ENCODE results near the gene DCHS1. TPM values are rescaled to one million over a fixed set of nuclear protein-coding genes. Genes with fewer than 3 reads are reported as not detected.
A peak's percentile ranks its signal among the peaks of the same experiment; 100 is the strongest.

Gene DCHS1
- total and polyA plus RNA-seq, 2 of the 13 experiments (the other 11 are each of a cell fraction or from before 2014, with no cell fraction given) = under 0.01 to 0.03 TPM

- peak; percentile 50; the same call in 1 of the 2 replicates for TF ChIP-seq PAXIP1 (CRISPR knock-in tag; conservative IDR thresholded peaks at IDR 0.05)
- TF ChIP-seq THRA (CRISPR knock-in tag; IDR thresholded peaks at IDR 0.05; ENCODE audit: borderline replicate concordance) = peak; percentile 53; the same call in 1 of the 2 replicates
- no peak for TF ChIP-seq ZNF83 (CRISPR knock-in tag; IDR thresholded peaks at IDR 0.05; ENCODE audit: borderline replicate concordance)
- TF ChIP-seq CEBPB (IDR thresholded peaks at IDR 0.05; ENCODE audit: borderline replicate concordance, low read depth, low read length) = no peak
- no peak for TF ChIP-seq MZF1 (CRISPR knock-in tag; IDR thresholded peaks at IDR 0.05; ENCODE audit: borderline replicate concordance)
- TF ChIP-seq POGK (CRISPR knock-in tag; conservative IDR thresholded peaks at IDR 0.05) = peak; percentile 95
- peak; percentile 93 for TF ChIP-seq HDAC1 (CRISPR knock-in tag; IDR thresholded peaks at IDR 0.05)
- TF ChIP-seq ZBED4 (CRISPR knock-in tag; IDR thresholded peaks at IDR 0.05; ENCODE audit: borderline replicate concordance) = peak; percentile 90; the same call in 1 of the 2 replicates
- TF ChIP-seq YY1 (IDR thresholded peaks at IDR 0.05; ENCODE audit: insufficient read depth, insufficient replicate concordance, low read depth, low read length) = peak; percentile 71
- peak; percentile 86 for TF ChIP-seq ZNF501 (CRISPR knock-in tag; IDR thresholded peaks at IDR 0.05)
- no peak for TF ChIP-seq BHLHE40 (IDR thresholded peaks at IDR 0.05; ENCODE audit: low read length)
- TF ChIP-seq ZNF431 (CRISPR knock-in tag; IDR thresholded peaks at IDR 0.05; ENCODE audit: borderline replicate concordance, low read depth) = peak; percentile 86; the same call in 1 of the 2 replicates
- TF ChIP-seq SKIL (CRISPR knock-in tag; IDR thresholded peaks at IDR 0.05; ENCODE audit: borderline replicate concordance) = peak; percentile 81
- peak; percentile 95 for TF ChIP-seq ZNF558 (CRISPR knock-in tag; IDR thresholded peaks at IDR 0.05; ENCODE audit: borderline replicate concordance)
Observed at GRCh38 chr11:6603287-6604080, 52.1 kb downstream of the DCHS1 start, which contains the start of the genes ILK and RRP8 (continued).
